GM23338 (cell line): Measurements from ENCODE around the gene SCLY. TPM values are rescaled to one million over a fixed set of nuclear protein-coding genes. Genes with fewer than 3 reads are reported as not detected.

Experiments used
- ATAC-seq: fragments of 200-7000 bp; cut with Tn5 transposase; 3 replicates; pipeline ENCODE4 v1.9.1; 2020
- DNase-seq: peaks from one replicate; pipeline ENCODE4 v3.0.0-alpha.2; 2015; ENCODE audit warnings: low spot score
- H2AFZ ChIP-seq: fragments of 200-600 bp; sonication (generic); 2 replicates; pipeline ENCODE4 v1.8.0; 2016; ENCODE audit warnings: antibody characterized with exemption, mild to moderate bottlenecking, moderate library complexity
- H3F3A ChIP-seq: fragments of 200-600 bp; sonication (generic); replicated peaks from 2 replicates; pipeline ENCODE4 v1.8.0; 2017; ENCODE audit warnings: antibody characterized with exemption, mixed run types, low read depth
- H3K27ac ChIP-seq: fragments of 200-600 bp; sonication (generic); 2 replicates; pipeline ENCODE4 v1.6.1; 2016; ENCODE audit warnings: low read depth
- H3K27me3 ChIP-seq: fragments of 200-600 bp; sonication (generic); 2 replicates; pipeline ENCODE4 v1.8.0; 2016; ENCODE audit warnings: mild to moderate bottlenecking, mixed run types, moderate library complexity; ENCODE audit not compliant: insufficient read depth
- H3K36me3 ChIP-seq: fragments of 200-600 bp; sonication (generic); 2 replicates; pipeline ENCODE4 v1.8.0; 2016; ENCODE audit warnings: mild to moderate bottlenecking; ENCODE audit not compliant: insufficient read depth
- H3K4me1 ChIP-seq: fragments of 200-600 bp; sonication (generic); 2 replicates; pipeline ENCODE4 v1.8.0; 2016; ENCODE audit warnings: mild to moderate bottlenecking, moderate library complexity; ENCODE audit not compliant: insufficient read depth
- H3K4me2 ChIP-seq: fragments of 200-600 bp; sonication (generic); 2 replicates; pipeline ENCODE4 v1.7.1; 2017; ENCODE audit warnings: mixed run types
- H3K4me3 ChIP-seq: fragments of 200-600 bp; sonication (generic); 2 replicates; pipeline ENCODE4 v1.6.1; 2016; ENCODE audit warnings: mixed run types
- H3K79me2 ChIP-seq: fragments of 200-600 bp; sonication (generic); replicated peaks from 2 replicates; pipeline ENCODE4 v1.8.0; 2017; ENCODE audit warnings: mild to moderate bottlenecking; ENCODE audit not compliant: insufficient read depth
- H3K9me2 ChIP-seq: fragments of 200-600 bp; sonication (generic); 2 replicates; pipeline ENCODE4 v1.8.0; 2017; ENCODE audit not compliant: insufficient read depth
- H4K20me1 ChIP-seq: fragments of 200-600 bp; sonication (generic); replicated peaks from 2 replicates; pipeline ENCODE4 v1.8.0; 2017; ENCODE audit warnings: mild to moderate bottlenecking; ENCODE audit not compliant: insufficient read depth
- H3K27ac Mint-ChIP-seq: 2 replicates; pipeline ENCODE4 v1.8.0; 2020; ENCODE audit warnings: inconsistent platforms, mild to moderate bottlenecking, moderate library complexity, mixed read lengths
- H3K27me3 Mint-ChIP-seq: 3 replicates; pipeline ENCODE4 v1.8.0; 2022; ENCODE audit warnings: low read depth, mild to moderate bottlenecking, moderate library complexity, mixed read lengths, inconsistent platforms; ENCODE audit not compliant: insufficient read depth, poor library complexity
- H3K36me3 Mint-ChIP-seq: 3 replicates; pipeline ENCODE4 v1.8.0; 2021; ENCODE audit warnings: low read depth, mild to moderate bottlenecking, inconsistent platforms, moderate library complexity, mixed read lengths
- H3K4me1 Mint-ChIP-seq: 3 replicates; pipeline ENCODE4 v1.8.0; 2020; ENCODE audit warnings: mild to moderate bottlenecking, inconsistent platforms, mixed read lengths
- H3K4me3 Mint-ChIP-seq: 3 replicates; pipeline ENCODE4 v1.8.0; 2021; ENCODE audit warnings: moderate library complexity, mild to moderate bottlenecking, inconsistent platforms, mixed read lengths
- H3K9me3 Mint-ChIP-seq: 3 replicates; pipeline ENCODE4 v1.8.0; 2020; ENCODE audit warnings: moderate library complexity, mild to moderate bottlenecking, inconsistent platforms, mixed read lengths
- CREB1 ChIP-seq: fragments of 250-450 bp; sonication (Bioruptor Pico); IDR thresholded peaks from 2 replicates; pipeline ENCODE4 v1.5.0; 2020; ENCODE audit warnings: low read depth, mild to moderate bottlenecking, moderate library complexity
- CTCF ChIP-seq, 2 experiments: fragments of 200-600 bp in 1 of 2; sonication (generic) in 1 of 2; conservative IDR thresholded peaks; 2 replicates each; pipeline versions ENCODE4 v1.5.1 to v1.6.1; 2016 to 2017; ENCODE audit warnings: antibody characterized with exemption in 2 of 2, low read depth in 2 of 2, mild to moderate bottlenecking in 2 of 2, moderate library complexity in 1 of 2
- ETS1 ChIP-seq: IDR thresholded peaks from 2 replicates; pipeline ENCODE4 v1.6.1; 2016; ENCODE audit warnings: antibody characterized with exemption
- EZH2 ChIP-seq: fragments of 200-600 bp; sonication (generic); IDR thresholded peaks from one replicate; pipeline ENCODE4 v1.8.0; 2017; ENCODE audit warnings: antibody characterized with exemption, mild to moderate bottlenecking, low read depth; ENCODE audit not compliant: unreplicated experiment
- EZH2phosphoT487 ChIP-seq: fragments of 200-600 bp; sonication (generic); IDR thresholded peaks from one replicate; pipeline ENCODE4 v1.8.1; 2018; ENCODE audit warnings: antibody characterized with exemption; ENCODE audit not compliant: unreplicated experiment
- NANOG ChIP-seq: IDR thresholded peaks from 2 replicates; pipeline ENCODE4 v1.6.1; 2016; ENCODE audit warnings: antibody characterized with exemption, borderline replicate concordance
- REST ChIP-seq: IDR thresholded peaks from one replicate; pipeline ENCODE4 v1.6.1; 2018; ENCODE audit warnings: antibody characterized with exemption; ENCODE audit not compliant: unreplicated experiment
- STAT1 ChIP-seq: IDR thresholded peaks from one replicate; pipeline ENCODE4 v1.6.1; 2016; ENCODE audit warnings: antibody characterized with exemption; ENCODE audit not compliant: unreplicated experiment
- ZNF331 ChIP-seq: fragments of 250-450 bp; sonication (Bioruptor Pico); IDR thresholded peaks from 2 replicates; pipeline ENCODE4 v1.5.0; 2020; ENCODE audit warnings: low read depth, mild to moderate bottlenecking, moderate library complexity
- ZNF462 ChIP-seq: fragments of 250-450 bp; sonication (Bioruptor Pico); IDR thresholded peaks from 2 replicates; pipeline ENCODE4 v1.5.0; 2020; ENCODE audit warnings: mild to moderate bottlenecking, moderate library complexity
- polyA plus RNA-seq: library from polyadenylated mRNA; unstranded; fragments of >200 nt; fragmentation: Nextera tagmentation; extraction: Ambion mirVana; gene quantifications from 2 replicates; pipeline ENCODE4 v1.2.1, GENCODE V29; 2016
- total RNA-seq: library from RNA; depleted of rRNA; stranded (reverse); fragments of >200 nt; shearing (Covaris generic); gene quantifications from 2 replicates; pipeline ENCODE4 v1.2.3, GENCODE V29; 2014

Gene SCLY
- total and polyA plus RNA-seq, 2 experiments from 2014 or later: 57.2 to 80.3 TPM

- no peak for TF ChIP-seq EZH2phosphoT487
- TF ChIP-seq REST: no peak
- no peak for TF ChIP-seq ETS1
Measured at GRCh38 chr2:238013806-238014205, 47.0 kb upstream of the SCLY start (continued).

GRCh38 chr2:238015705-238016104 is 45.1 kb upstream of the SCLY start:
- H3K27ac ChIP-seq: no peak overlapping the region
- no peaks in the 10 kb centered on the region for H3K27me3 ChIP-seq
- H4K20me1 ChIP-seq: peaks cover 4% of the 10 kb centered on the region; the same call in 1 of the 2 replicates
- H3K4me1 Mint-ChIP-seq: no peaks in the 10 kb centered on the region; the same call in 2 of the 3 replicates
- H3K4me2 ChIP-seq: no peak overlapping the region
- no peaks in the 10 kb centered on the region for H3K9me3 Mint-ChIP-seq
- no peak overlapping the region for H2AFZ ChIP-seq
- H3K27me3 Mint-ChIP-seq: peaks cover 2% of the 10 kb centered on the region
- H3K4me1 ChIP-seq: no peaks in the 10 kb centered on the region
- no peak overlapping the region for H3K4me3 ChIP-seq
- ATAC-seq (peak; percentile 45; the same call in 1 of the 3 replicates), DNase-seq (no peak)
- no peaks in the 10 kb centered on the region for H3K36me3 ChIP-seq
- H3K36me3 Mint-ChIP-seq: peaks cover 6% of the 10 kb centered on the region; the same call in 1 of the 3 replicates
- H3K4me3 Mint-ChIP-seq: no peak overlapping the region
- peaks cover 6% of the 10 kb centered on the region for H3K79me2 ChIP-seq
- H3K27ac Mint-ChIP-seq: no peak overlapping the region
- H3K9me2 ChIP-seq: no peaks in the 10 kb centered on the region
- H3F3A ChIP-seq: no peaks in the 10 kb centered on the region
- no peak for TF ChIP-seq EZH2
- TF ChIP-seq STAT1: no peak
- TF ChIP-seq ZNF331 (CRISPR knock-in tag): no peak
- no peak for TF ChIP-seq ZNF462 (CRISPR knock-in tag)
- peak; percentile 43 to 54 for TF ChIP-seq CTCF (conservative IDR thresholded peaks at IDR 0.05; ENCODE audit: low read depth in 2 of 2)
- no peak for TF ChIP-seq NANOG
- TF ChIP-seq CREB1 (CRISPR knock-in tag): no peak
- TF ChIP-seq EZH2phosphoT487: no peak
